Endothelial cell of umbilical vein (primary cell): ENCODE measurements around the gene GAK. TPM values are rescaled to one million over a fixed set of nuclear protein-coding genes. Genes with fewer than 3 reads are reported as not detected.

ENCODE experiments used
- BruUV-seq: library from RNA; stranded (reverse); fragments of 400-500 nt; replicated peaks from 2 replicates; lab custom pipeline; 2021; lab: Mats Ljungman, UMichigan
- CTCF ChIA-PET: fragments of 300-600, 350-600 bp; sonication (Branson Sonifier 250); formaldehyde crosslinking; loops from one replicate; lab custom pipeline; 2021; ENCODE audit warnings: antibody characterized with exemption, inconsistent platforms; lab: Charles Lee
- POLR2A ChIA-PET: fragments of 300-600, 350-600 bp; sonication (Branson Sonifier 250); formaldehyde crosslinking; loops from one replicate; lab custom pipeline; 2021; ENCODE audit warnings: antibody characterized with exemption, inconsistent platforms; lab: Charles Lee
- DNase-seq: peaks from one replicate; pipeline ENCODE4 v3.0.0-alpha.2; 2011; ENCODE audit warnings: low read depth, low spot score
- FAIRE-seq: peaks from 2 replicates; lab custom pipeline; 2011; peaks lifted over from hg19 to GRCh38; lab: Jason Lieb, UNC
- H2AFZ ChIP-seq: 2 replicates; pipeline ENCODE4 v1.6.0; 2012; ENCODE audit warnings: low read depth, low read length, control low read depth, inconsistent platforms
- H3K27ac ChIP-seq: 2 replicates; pipeline ENCODE4 v1.5.1; 2011; ENCODE audit warnings: low read depth, mild to moderate bottlenecking, control low read depth, low read length, moderate library complexity; ENCODE audit not compliant: insufficient read depth
- H3K27me3 ChIP-seq, 2 experiments: 2 replicates each; pipeline versions ENCODE4 v1.6.0 to v1.6.1; 2011; ENCODE audit warnings: low read length in 2 of 2, mixed read lengths in 1 of 2; ENCODE audit not compliant: control insufficient read depth in 2 of 2, insufficient read depth in 2 of 2
- H3K36me3 ChIP-seq, 2 experiments: 2 replicates in 1 of 2; 3 replicates in 1 of 2; pipeline ENCODE4 v1.5.1; 2011; ENCODE audit warnings: low read length in 2 of 2, mild to moderate bottlenecking in 1 of 2, moderate library complexity in 1 of 2; ENCODE audit not compliant: control insufficient read depth in 2 of 2, insufficient read depth in 2 of 2; ENCODE audit errors: extremely low read depth in 1 of 2
- H3K4me1 ChIP-seq: 3 replicates; pipeline ENCODE4 v1.5.1; 2011; ENCODE audit warnings: mild to moderate bottlenecking, low read length; ENCODE audit not compliant: control insufficient read depth, insufficient read depth; ENCODE audit errors: extremely low read depth
- H3K4me2 ChIP-seq: 2 replicates; pipeline ENCODE4 v1.6.1; 2011; ENCODE audit warnings: low read length, control low read depth, mixed read lengths; ENCODE audit not compliant: insufficient read depth
- H3K4me3 ChIP-seq, 3 experiments: fragments of 200-600 bp in 1 of 3; sonication (generic), shearing (Covaris generic) in 1 of 3; replicated peaks in 1 of 3; 2 replicates each; pipeline ENCODE4 v1.5.1; 2011 to 2016; ENCODE audit warnings: control low read depth in 3 of 3, low read length in 3 of 3, mild to moderate bottlenecking in 2 of 3, inconsistent platforms in 1 of 3, low read depth in 1 of 3, moderate library complexity in 1 of 3; ENCODE audit not compliant: insufficient read depth in 1 of 3
- H3K79me2 ChIP-seq: 2 replicates; pipeline ENCODE4 v1.6.0; 2012; ENCODE audit warnings: low read length, inconsistent platforms; ENCODE audit not compliant: control insufficient read depth, insufficient read depth
- H3K9ac ChIP-seq: replicated peaks from 2 replicates; pipeline ENCODE3; 2011; ENCODE audit warnings: low read length, control low read depth; ENCODE audit not compliant: insufficient read depth; ENCODE audit errors: extremely low read depth
- H3K9me1 ChIP-seq: replicated peaks from 3 replicates; pipeline ENCODE4 v1.6.0; 2011; ENCODE audit warnings: mild to moderate bottlenecking, low read length; ENCODE audit not compliant: control insufficient read depth, insufficient read depth; ENCODE audit errors: extremely low read depth
- H3K9me3 ChIP-seq: replicated peaks from 2 replicates; pipeline ENCODE4 v1.5.1; 2012; ENCODE audit warnings: low read length, inconsistent platforms; ENCODE audit not compliant: control insufficient read depth, insufficient read depth
- H4K20me1 ChIP-seq: replicated peaks from 2 replicates; pipeline ENCODE3; 2011; ENCODE audit warnings: mild to moderate bottlenecking, low read length; ENCODE audit not compliant: control insufficient read depth, insufficient read depth; ENCODE audit errors: extremely low read depth
- EZH2 ChIP-seq: IDR thresholded peaks from 2 replicates; pipeline ENCODE4 v1.6.1; 2012; ENCODE audit warnings: borderline replicate concordance, low read depth, mild to moderate bottlenecking, moderate library complexity, low read length, inconsistent platforms; ENCODE audit not compliant: severe bottlenecking
- FOS ChIP-seq: IDR thresholded peaks from 2 replicates; pipeline ENCODE4 v1.6.1; 2011; ENCODE audit warnings: mild to moderate bottlenecking, low read length, moderate library complexity, borderline replicate concordance; ENCODE audit not compliant: insufficient read depth
- GATA2 ChIP-seq: IDR thresholded peaks from 2 replicates; pipeline ENCODE4 v1.7.0; 2011; ENCODE audit warnings: low read depth, mild to moderate bottlenecking, moderate library complexity, mixed read lengths, low read length; ENCODE audit not compliant: insufficient read length, insufficient read depth
- JUN ChIP-seq: IDR thresholded peaks from 2 replicates; pipeline ENCODE4 v1.6.1; 2011; ENCODE audit warnings: borderline replicate concordance, low read depth; ENCODE audit not compliant: insufficient read length, insufficient read depth
- MYC ChIP-seq: IDR thresholded peaks from one replicate; pipeline ENCODE4 v1.6.1; 2011; ENCODE audit warnings: mild to moderate bottlenecking, low read depth, low read length
- POLR2A ChIP-seq: IDR thresholded peaks from 2 replicates; pipeline ENCODE4 v1.6.1; 2012; ENCODE audit warnings: low read depth, mild to moderate bottlenecking, control low read depth, low read length
- POLR2AphosphoS5 ChIP-seq: IDR thresholded peaks from 2 replicates; pipeline ENCODE4 v1.6.1; 2012; ENCODE audit warnings: low read depth, mild to moderate bottlenecking, control low read depth, low read length, moderate library complexity; ENCODE audit not compliant: insufficient read depth
- dilution Hi-C: fragments of 300-500 bp; cut with MboI; formaldehyde crosslinking; loops from one replicate; pipeline ENCODE4 v1.15.0; 2019; ENCODE audit warnings: low sequenced_read_pairs; ENCODE audit not compliant: extremely low pct_ligation_motif_present
- intact Hi-C: fragments of 100-400 bp; cut with micrococcal nuclease; formaldehyde crosslinking; loops from one replicate; pipeline ENCODE4 v1.10.0; 2022
- polyA plus RNA-seq, 4 experiments: library from polyadenylated mRNA; depleted of rRNA in 3 of 4; stranded (reverse) in 3 of 4; unstranded in 1 of 4; fragments of >200 nt; gene quantifications; 2 replicates each; pipeline versions ENCODE4 v1.2.1 to v1.2.3, GENCODE V29; 2011 to 2012; ENCODE audit warnings: missing spikeins in 1 of 4
- total RNA-seq: library from RNA; stranded (reverse); gene quantifications from 2 replicates; pipeline ENCODE4 v1.2.3, GENCODE V29; 2021
- TF ChIP-seq, protein P1 (sequence below), 2 donors: IDR thresholded peaks; 1 replicate in 1 of 2; 2 replicates in 1 of 2; pipeline ENCODE4 v1.5.1; 2011; ENCODE audit warnings: low read length in 2 of 2, mild to moderate bottlenecking in 2 of 2, moderate library complexity in 2 of 2, control low read depth in 1 of 2, inconsistent platforms in 1 of 2, low read depth in 1 of 2; ENCODE audit not compliant: insufficient read depth in 1 of 2; ENCODE audit errors: extremely low read depth in 1 of 2
- TF ChIP-seq, protein P2 (sequence below): IDR thresholded peaks from 2 replicates; pipeline ENCODE4 v1.6.1; 2011; ENCODE audit not compliant: insufficient read depth, insufficient read length

GAK gene
- total and polyA plus RNA-seq, 2 donors (not counting 3 experiments of a cell fraction or from before 2014, with no cell fraction given): 49.6 to 109 TPM

DNA sequence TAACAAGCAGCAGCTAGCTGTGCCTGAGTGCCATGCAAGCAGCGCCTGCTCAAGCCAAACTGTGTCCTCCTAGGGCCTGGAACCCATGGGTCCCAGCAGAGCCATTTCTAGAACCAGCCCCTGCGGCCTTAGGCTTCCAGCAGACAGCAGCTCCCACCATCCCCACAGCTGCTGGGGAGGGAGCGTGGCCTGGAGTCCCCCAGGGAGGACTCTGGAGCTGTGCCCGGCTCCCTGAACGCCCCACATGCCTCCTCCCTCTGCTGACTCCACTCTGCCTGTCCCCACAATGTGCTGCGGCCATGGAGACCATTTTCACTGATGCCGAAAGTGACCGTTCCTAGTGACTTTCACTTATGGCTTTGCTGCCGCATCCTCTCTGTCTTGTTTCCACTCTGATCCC, 45.9 kb downstream of the GAK start:
- Histone ChIP-seq H3K36me3 (peaks cover 4 to 43% of the 10 kb centered on the region in 2 experiments), H2AFZ (no peak overlapping the region), H3K4me3 (no peak overlapping the region), H3K9ac (no peak overlapping the region), H3K9me1 (no peaks in the 10 kb centered on the region), H3K4me1 (no peaks in the 10 kb centered on the region), H3K27me3 (no peaks in the 10 kb centered on the region), H3K27ac (no peak overlapping the region), H3K9me3 (no peaks in the 10 kb centered on the region), H4K20me1 (no peaks in the 10 kb centered on the region), H3K79me2 (no peaks in the 10 kb centered on the region), H3K4me2 (no peak overlapping the region)
- ChIA-PET CTCF (no interaction called here), POLR2A (no interaction called here)
- TF ChIP-seq POLR2A (no peak), FOS (no peak), GATA2 (no peak), MYC (no peak), POLR2AphosphoS5 (no peak), JUN (no peak), EZH2 (no peak)
- TF ChIP-seq, protein P1, sequence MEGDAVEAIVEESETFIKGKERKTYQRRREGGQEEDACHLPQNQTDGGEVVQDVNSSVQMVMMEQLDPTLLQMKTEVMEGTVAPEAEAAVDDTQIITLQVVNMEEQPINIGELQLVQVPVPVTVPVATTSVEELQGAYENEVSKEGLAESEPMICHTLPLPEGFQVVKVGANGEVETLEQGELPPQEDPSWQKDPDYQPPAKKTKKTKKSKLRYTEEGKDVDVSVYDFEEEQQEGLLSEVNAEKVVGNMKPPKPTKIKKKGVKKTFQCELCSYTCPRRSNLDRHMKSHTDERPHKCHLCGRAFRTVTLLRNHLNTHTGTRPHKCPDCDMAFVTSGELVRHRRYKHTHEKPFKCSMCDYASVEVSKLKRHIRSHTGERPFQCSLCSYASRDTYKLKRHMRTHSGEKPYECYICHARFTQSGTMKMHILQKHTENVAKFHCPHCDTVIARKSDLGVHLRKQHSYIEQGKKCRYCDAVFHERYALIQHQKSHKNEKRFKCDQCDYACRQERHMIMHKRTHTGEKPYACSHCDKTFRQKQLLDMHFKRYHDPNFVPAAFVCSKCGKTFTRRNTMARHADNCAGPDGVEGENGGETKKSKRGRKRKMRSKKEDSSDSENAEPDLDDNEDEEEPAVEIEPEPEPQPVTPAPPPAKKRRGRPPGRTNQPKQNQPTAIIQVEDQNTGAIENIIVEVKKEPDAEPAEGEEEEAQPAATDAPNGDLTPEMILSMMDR (IDR thresholded peaks at IDR 0.05; ENCODE audit: extremely low read depth in 1 of 2, insufficient read depth in 1 of 2, low read depth in 1 of 2, low read length in 2 of 2): no peak
- TF ChIP-seq, protein P2, sequence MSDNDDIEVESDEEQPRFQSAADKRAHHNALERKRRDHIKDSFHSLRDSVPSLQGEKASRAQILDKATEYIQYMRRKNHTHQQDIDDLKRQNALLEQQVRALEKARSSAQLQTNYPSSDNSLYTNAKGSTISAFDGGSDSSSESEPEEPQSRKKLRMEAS: no peak
- no TSS peak for BruUV-seq
- DNase-seq: no peak
- FAIRE-seq: no peak
- intact Hi-C loops (no loop called here), dilution Hi-C loops (no loop called here)
